LNCaP clone FGC (cell line): ENCODE results near the gene CRTC3.

Source experiments
- DNase-seq: peaks from one replicate; pipeline ENCODE4 v3.0.0-alpha.2; 2011; ENCODE audit warnings: low read depth
- H3K4me3 ChIP-seq: 2 replicates; pipeline ENCODE4 v1.5.1; 2011; ENCODE audit warnings: mild to moderate bottlenecking, low read depth, low read length, control low read depth
- TF ChIP-seq, protein P1 (sequence below): IDR thresholded peaks from 2 replicates; pipeline ENCODE4 v1.5.1; 2012; ENCODE audit warnings: mild to moderate bottlenecking; ENCODE audit not compliant: control insufficient read depth, insufficient read depth; ENCODE audit errors: extremely low read depth

CRTC3 gene

DNA sequence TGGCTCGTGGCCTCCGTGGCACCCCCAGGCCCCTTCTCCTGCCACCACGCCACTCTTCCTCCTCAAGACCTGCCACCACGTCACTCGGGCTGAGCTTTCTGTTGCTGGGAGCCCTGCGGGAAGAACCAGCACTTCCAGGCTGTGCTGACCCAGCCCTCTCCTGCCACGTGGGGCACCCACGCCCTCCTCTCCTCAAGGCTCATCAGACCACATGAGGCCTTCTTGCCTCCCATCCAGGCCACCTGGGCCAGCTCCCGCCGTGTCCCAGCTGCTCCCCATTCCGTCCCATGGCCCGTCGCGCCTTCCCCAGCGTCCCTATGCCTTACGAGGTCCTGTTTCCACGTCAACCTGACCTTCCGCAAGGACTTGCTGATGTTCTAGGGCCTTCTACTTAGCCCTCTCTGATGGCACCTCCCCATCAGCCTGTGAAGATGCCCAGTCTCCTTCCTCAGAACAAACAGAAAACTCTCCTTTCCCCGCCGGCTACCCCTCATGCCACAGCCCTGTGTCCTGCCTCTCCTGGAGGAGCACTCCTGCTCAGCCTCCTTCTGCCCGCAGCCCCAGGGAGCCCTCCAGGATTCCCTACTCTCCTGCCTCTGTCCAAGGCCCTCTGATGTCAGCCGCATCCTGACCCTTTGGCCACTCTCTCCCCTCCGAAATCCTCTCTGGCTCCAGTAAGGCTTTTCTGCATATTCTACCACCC is 116.3 kb downstream of the CRTC3 start:
- no peak for DNase-seq
- H3K4me3 ChIP-seq = no peak overlapping the region
- TF ChIP-seq, protein P1, sequence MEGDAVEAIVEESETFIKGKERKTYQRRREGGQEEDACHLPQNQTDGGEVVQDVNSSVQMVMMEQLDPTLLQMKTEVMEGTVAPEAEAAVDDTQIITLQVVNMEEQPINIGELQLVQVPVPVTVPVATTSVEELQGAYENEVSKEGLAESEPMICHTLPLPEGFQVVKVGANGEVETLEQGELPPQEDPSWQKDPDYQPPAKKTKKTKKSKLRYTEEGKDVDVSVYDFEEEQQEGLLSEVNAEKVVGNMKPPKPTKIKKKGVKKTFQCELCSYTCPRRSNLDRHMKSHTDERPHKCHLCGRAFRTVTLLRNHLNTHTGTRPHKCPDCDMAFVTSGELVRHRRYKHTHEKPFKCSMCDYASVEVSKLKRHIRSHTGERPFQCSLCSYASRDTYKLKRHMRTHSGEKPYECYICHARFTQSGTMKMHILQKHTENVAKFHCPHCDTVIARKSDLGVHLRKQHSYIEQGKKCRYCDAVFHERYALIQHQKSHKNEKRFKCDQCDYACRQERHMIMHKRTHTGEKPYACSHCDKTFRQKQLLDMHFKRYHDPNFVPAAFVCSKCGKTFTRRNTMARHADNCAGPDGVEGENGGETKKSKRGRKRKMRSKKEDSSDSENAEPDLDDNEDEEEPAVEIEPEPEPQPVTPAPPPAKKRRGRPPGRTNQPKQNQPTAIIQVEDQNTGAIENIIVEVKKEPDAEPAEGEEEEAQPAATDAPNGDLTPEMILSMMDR = no peak

DNA sequence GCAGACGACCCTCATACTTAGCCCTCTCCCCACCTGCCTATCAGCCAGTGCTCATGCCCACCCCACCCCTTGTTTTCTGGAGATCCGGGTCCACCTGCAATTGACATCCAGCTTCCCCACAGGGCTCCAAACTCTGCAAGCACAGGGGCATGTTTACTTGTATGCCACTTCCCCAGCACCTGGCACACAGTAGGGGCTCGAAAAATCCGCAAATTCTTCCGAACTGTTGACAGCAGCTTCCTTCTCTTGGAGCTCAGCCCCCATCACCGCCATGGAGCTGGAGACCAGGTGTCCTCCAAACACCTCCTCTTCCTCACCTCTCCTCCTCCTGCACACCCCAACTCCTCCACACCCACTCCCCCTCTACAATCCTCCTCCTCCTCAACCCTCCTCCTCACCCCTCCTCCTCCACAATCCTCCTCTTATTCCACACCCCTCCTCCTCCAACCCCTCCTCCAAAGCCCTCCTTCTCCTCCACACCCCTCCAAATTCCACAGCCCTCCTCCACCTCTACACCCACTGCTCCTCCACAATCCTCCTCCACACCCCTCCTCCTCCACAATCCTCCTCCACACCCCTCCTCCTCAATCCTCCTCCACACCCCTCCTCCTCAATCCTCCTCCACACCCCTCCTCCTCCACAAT is 117.1 kb downstream of the CRTC3 start:
- DNase-seq = no peak
- TF ChIP-seq, protein P1 = no peak
- H3K4me3 ChIP-seq = no peak overlapping the region

DNA sequence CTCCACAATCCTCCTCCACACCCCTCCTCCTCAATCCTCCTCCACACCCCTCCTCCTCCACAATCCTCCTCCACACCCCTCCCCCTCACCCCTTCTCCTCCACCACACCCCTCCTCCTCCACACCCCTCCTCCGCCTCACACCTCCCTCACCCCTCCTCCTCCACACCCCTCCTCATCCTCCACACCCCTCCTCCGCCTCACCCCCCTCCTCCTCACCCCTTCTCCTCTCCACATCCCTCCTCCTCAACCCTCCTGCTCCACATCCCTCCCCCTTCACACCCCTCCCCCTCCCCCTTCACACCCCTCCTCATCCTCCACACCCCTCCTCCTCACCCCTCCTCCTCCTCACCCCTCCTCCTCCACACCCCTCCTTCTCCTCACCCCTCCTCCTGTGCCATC is 117.6 kb downstream of the CRTC3 start:
- DNase-seq = no peak
- TF ChIP-seq, protein P1 = no peak
- H3K4me3 ChIP-seq = no peak overlapping the region

DNA sequence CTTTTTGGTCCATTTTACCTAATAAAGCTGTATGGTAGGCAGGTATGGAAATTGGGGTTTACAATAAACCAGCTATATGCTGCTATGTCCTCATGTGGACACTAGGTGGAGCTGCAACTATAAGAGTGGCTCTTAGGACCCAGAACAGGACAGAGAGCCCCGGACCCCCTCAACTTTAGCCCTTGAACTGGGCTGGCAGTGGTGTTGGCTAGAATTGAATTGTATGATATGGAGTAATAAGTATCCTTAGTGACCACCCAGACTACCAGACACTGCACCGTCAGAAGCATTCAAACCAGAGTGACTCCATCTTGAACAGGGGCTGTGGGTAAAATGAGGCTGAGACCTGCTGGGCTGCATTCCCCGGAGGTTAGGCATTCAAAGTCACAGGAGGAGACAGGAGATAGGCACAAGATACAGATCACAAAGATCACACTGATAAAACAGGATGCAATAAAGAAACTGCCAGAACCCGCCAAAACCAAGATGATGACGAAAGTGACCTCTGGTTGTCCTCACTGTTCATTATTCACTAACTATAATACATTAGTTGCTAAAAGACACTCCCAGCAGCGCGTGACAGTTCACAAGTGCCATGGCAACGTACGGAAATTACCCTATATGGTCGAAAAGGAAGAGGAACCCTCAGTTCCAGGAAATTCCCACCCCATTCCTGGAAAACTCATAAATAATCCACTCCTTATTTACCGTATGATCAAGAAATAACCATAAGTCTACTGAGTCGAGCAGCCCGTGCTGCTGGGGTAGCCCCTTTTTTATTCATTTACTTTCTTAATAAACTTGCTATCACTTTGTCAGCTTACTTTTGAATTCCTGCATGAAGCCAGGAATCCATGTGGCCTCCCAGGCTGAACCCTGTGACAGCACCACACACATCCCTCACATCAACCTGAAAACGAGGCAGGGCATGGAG is 118.7 kb downstream of the CRTC3 start:
- peak; percentile 31 for DNase-seq
- TF ChIP-seq, protein P1 = peak; percentile 89
- H3K4me3 ChIP-seq = no peak overlapping the region

DNA sequence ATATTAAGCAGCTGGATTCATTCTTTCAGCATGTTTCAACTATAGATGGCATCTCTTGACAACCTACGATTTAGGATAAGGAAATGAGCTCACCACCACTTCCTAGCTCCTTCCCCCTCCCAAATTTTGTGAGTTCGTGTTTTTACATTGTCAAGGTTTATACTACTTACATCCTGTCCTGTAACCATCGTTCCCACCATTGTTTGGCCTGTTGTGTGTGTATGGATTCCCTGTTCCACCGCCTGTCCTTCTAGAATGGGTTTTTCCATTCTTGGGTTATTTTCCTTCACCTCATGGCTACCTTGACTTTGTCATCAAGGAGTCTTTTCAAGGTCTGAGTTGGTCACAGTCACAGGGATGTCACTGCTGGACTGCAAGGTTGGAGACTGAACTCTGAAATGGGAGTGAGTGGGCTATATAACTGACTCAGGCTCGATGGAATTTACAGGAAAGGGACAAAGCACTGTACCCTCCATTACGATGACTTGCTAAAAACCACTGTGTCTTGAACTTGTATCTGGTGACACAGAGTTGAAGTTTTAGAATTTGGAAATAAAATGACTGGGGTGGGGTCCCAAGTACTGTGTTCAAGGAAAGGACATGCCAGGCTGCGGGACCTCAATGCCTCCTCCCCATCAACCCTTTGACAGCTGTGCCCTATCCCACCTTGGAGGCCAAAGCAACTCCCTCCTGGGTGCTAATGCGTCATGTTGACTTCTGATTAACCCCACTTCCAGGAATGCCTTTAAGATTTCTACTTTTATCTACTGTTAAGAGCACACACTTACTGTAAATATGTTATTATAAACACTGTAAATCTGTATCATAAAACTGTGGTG is 120.6 kb downstream of the CRTC3 start:
- TF ChIP-seq, protein P1 = no peak
- no peak for DNase-seq
- H3K4me3 ChIP-seq = no peak overlapping the region

DNA sequence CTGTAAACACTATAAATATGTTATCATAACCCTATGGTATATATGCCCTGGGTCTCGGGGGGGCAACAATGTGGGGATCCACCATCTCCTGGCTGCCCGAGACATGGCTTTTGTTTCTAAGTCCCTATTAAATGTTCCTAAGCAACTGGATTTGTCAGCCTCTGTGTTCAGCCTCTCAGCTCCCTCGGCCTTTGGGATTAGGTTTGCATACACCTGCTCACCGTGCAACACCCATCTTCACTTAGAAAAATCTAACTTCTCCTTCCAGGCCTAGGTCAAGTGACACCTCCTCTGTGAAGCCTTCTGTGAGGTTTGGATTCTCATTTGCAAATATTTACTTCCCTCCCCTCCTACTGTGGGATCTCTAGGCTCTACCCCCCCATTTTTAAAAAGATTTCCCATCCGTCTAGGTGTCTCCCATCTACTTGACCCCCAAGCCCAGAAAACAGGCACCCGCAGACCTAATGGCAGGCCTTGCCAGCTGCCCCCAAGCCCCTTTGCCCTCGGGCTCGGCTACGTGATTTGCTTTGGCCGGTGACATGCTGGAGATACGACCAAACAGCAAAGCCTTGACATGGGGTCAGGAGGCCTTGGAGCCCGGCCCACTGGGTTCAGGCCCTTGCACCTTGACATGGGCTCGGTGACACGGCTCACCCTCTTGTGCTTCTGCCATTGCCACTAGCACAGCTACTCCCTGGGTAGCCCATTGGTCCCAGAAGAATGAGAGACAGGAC is 121.4 kb downstream of the CRTC3 start:
- no peak for DNase-seq
- TF ChIP-seq, protein P1 = no peak
- H3K4me3 ChIP-seq = no peak overlapping the region
